HFF-Myc (cell line): Measurements from ENCODE around the gene PRLR.

Source experiments
- DNase-seq: peaks from one replicate; pipeline ENCODE4 v3.0.0-alpha.2; 2011; ENCODE audit warnings: low read depth; ENCODE audit errors: extremely low read depth
- H3K4me3 ChIP-seq: replicated peaks from 2 replicates; pipeline ENCODE4 v1.5.1; 2011; ENCODE audit warnings: low read depth, mild to moderate bottlenecking, control low read depth, low read length
- CTCF ChIP-seq: IDR thresholded peaks from 2 replicates; pipeline ENCODE4 v1.5.1; 2012; ENCODE audit warnings: mild to moderate bottlenecking, low read depth, low read length, control low read depth; ENCODE audit errors: missing control alignments

PRLR gene

GRCh38 chr5:35001842-35002241 lies 228.4 kb downstream of the PRLR start:
- DNase-seq = no peak
- H3K4me3 ChIP-seq = no peak overlapping the region
- TF ChIP-seq CTCF = no peak
